Measurements from ENCODE around the gene MYO1E.
"Not testable (repeated sequence)": the region's sequence is repeated elsewhere in the genome, so short reads cannot be mapped to it uniquely, and the experiment has no call there.

Gene MYO1E

DNA sequence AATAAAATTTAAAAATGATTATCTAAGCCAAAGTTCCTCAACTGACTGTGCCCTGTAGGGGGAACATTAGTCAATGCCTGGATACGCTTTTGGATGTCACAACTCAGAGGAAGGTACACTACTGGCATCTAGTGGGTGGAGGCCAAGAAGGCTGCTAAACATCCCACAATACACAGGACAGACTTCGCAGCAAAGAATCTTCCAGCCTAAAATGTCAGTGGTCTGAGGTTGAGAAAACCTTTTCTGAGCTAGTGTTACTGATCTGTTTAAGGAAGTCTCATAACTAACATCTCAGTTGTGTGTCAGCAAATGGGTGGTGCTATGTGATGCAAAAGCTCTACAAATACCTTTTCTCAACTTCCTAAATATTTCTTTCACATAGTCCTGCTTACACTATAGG, 186.9 kb downstream of the MYO1E start:
- DNase-seq = no peak

DNA sequence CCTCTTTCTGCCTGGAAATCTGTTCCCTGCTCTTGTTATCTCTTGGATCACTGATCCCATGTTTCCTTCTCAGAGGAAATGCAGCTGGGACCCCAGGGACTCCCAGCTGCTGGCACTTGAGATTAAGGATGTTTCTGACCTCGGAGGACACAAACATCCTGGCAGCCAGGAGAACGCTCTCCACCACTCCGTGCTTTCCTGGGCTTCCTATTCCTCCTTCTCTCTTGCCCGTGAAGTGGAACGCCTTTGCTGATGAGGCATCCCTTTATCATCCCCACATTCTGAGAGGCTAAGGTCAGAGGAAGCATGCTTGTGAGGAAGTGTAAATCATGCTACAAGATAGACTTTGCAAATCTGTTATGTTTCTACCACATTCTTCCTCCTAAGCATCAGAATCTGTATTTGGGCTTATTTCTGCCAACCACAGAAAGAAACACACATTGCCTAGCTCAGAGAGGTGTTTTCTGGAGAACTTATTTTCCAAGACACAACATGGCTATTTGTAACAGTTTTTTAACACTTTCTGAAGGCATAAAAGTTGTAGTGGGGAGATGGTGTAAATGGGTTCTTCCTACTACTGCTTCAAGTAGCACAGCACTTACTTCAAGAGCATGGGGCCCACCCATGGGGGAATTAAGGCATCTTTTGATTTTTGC, 191.6 kb downstream of the MYO1E start:
- DNase-seq = no peak

DNA sequence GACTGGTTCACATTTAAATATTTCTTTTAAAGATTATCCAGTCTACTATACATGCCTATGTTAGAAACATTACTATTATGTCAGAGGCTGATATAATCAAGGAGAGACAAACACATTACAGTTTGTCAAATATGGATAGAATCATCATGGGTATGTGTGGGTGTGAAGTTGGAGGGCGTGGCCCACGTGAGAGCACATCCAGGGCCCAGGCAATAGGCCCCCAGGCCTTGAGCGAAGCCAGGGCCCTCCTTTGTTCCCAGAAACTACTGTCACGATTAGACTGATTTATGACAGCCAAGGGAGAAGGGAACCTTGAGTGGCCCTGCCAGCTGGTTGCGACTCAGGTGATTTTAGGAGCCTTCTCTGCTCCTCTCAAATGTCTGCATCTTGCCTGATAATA, 193.0 kb downstream of the MYO1E start:
- no peak for DNase-seq

DNA sequence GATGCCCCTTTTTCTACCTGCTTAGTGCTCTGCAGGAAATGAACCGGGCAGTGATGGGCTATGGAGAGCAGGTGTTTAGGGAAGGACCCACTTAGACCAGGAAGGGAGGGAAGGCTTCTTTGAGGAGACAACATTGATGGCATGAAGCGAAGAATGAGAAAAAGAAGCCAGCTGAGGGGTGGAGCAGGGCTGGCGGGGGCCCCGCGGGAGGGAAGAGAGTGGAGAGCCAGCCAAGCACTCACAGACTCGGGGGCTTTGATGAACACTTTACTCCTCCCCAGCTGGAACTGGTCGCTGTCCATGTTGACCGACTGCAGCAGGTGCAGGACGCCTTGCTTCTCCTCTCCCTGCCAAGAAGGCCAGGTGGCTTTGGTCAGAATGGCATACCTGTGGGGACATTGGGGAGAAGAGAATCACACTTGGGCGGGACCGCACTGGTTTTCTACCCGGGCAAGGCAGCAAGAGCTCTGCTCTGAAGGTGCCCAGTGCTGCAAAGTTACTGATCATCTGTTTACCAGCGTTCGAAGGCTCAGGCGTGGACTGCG, 194.4 kb downstream of the MYO1E start:
- no peak for DNase-seq

- no peak for DNase-seq
These were observed 195.4 kb downstream of the MYO1E start for GRCh38 chr15:59177317-59177660.

GRCh38 chr15:59176653-59177316, 195.9 kb downstream of the MYO1E start:
- no peak for DNase-seq

GRCh38 chr15:59174835-59175831, 197.5 kb downstream of the MYO1E start:
- peak; percentile 35 to 43 for DNase-seq

DNA sequence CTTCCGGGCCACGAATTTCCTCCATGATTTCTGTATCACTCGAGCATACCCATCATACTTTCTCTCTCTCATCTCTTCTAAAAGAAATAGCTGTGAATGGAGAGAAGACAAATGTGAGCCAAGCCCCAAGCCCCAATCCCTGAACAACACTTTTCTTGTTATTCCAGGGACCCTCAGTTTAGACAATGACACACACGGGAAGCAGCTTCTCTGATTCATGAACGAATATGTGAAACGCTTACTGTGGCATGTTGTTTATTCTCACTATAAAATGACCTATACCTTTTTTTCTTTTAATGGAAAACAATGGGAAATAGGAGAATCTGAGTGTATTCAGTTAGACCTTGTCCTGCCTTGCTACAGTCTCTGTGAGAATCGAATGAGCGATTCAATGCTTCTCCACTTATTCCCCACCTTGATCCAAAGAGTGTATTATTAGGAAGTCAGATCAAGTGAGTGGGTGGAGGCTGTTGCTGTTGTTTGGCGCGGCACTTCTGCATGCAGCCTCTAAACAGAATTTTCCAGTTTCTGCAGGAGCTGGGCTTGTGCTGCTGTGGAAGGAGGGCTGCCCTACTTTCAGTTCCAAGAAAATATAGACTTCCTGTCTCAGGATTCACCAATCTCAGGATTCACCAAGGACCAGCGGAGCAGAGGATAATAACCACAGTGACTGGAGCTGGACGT, 198.4 kb downstream of the MYO1E start:
- no peak for DNase-seq

DNA sequence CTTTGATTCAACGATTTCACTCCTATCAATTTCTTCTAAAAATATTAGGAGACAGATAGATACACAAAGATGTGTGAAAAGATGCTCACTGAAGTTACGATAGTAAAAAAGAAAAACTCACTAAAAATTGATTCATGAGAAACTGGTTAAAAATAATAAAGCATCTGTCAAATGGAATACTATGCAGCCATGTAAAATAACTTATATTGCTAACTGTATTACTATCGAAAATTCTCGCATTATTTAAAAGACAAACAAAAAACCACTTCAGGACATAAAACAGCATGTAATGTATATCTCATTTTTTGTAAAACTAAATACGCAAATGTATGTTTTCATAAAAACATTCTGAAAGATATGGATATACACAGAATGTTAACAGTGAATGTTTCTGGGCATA, 199.5 kb downstream of the MYO1E start:
- no peak for DNase-seq

DNA sequence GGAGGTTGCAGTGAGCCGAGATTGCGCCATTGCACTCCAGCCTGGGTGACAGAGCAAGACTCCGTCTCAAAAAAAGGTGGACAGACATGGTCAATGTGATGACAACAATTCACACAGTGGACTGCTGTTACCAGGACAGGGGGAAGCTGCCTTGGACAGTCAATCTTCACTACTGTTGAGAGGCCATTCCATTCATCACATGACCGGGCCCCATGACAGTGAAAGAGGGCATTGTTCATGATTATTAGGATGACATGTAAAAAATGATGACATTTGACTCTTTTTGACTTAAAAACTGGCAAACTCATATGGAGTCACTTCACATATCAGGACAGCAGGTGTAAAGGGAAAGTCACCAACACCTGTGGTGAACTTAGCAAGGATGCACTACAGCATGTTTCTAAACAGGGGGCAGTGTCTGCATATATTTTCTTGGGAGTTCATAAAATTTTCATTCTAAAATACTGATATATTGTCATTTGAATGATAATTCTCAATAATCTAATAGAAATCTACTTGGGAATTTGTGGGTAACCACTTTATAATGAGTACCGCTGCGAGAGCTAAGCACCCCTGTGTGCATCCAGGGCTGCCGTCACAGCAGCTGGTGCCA, 200.3 kb downstream of the MYO1E start:
- no peak for DNase-seq

- DNase-seq = no peak
These were observed 201.6 kb downstream of the MYO1E start for GRCh38 chr15:59171067-59171397.

DNA sequence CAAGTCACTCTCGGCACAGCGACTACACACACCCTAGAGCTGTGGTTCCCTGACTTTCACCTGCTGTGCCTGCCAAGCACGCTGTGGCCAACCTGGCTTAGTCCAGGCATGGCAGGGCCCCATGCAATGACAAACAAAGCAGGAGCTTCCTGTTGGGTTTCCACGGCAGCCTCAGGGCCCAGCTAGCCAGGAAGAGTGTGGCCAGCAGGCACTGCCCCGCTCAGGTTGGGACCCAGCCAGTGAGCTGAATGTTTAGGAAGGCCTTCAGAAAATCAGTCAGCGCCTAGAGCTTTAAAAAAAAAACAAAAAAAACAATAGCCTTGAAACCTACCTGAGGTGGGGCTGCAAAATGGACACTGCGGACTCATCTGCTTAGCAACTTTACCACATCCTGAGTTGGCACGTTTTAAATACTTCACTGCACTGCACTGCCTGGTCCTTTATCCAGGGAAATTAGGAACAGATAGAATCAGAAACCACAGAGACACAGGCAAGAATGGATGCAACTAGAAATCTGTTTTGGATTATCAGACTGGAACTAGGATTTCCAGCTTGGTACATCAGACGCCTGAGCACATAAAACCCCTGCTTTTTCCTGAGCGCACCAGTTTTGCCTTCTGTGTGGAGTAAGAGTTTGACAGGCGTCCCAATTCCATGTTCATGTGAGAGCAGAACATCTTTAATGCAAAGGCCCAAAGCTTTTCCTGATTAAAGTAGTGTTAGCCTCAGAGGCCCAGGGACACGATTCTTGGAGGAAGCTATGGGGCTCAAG, 202.2 kb downstream of the MYO1E start:
- no peak for DNase-seq

DNA sequence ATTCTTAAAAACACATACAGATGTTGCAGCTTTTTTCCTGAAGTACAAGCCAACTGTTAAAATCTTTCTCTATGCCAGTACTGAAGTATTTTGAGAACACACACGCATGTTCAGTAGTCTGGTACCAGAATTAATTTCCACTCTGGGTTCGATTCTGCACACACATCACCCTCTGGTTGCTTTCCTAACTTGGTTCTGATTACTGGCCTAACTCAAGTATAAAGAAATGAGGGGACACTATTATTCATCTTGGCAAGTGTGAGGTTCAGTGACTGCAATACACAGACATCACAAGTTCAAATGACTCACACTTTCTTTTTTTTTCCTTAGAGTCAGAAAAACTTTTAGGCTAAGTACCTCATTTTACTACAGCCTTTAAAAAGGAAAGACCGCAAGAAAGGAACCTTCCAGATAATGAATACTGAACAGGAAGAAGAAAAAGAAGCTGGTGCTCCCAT, 203.4 kb downstream of the MYO1E start:
- no peak for DNase-seq

- DNase-seq = no peak
These were observed 204.1 kb downstream of the MYO1E start for GRCh38 chr15:59168536-59168935.

DNA sequence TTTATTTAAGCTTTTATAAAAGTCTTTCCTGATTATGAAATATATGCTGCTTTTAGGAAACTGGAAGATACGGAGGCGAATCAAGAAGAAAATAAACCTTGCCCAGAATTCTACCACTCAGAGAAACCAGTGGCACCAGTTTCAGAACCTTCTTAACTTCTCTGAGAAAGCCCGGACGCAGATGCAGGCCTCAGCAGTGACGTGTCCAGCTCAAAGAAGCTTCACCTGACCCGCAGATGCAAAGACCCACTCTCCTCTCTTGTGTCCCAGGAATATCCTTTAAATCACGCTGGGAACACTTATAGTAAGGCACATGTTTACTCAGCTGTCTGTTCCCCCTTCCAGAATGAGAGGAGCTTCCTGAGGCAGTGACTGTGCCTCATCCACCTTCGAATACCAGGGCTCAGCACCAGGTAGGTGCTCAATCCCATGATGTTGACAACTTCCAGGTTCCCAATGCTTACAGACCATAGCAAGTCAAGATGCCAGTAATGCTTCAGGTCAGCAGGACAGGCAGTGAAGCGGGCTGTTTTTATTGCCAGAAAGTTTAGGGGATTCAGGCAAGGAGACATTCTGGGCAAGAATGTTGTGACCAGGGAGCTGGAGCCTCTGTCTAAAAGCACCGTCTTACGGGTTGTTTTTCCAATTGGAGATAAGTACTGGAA, 205.9 kb downstream of the MYO1E start:
- no peak for DNase-seq

- no peak for DNase-seq
These were observed 206.5 kb downstream of the MYO1E start for GRCh38 chr15:59166166-59166565.

GRCh38 chr15:59165726-59166125, 206.9 kb downstream of the MYO1E start:
- no peak for DNase-seq

- not testable (repeated sequence) for DNase-seq
These were observed 210.6 kb downstream of the MYO1E start for GRCh38 chr15:59162080-59162479.

GRCh38 chr15:59160880-59161593, 211.6 kb downstream of the MYO1E start:
- peak; percentile 17 to 19 for DNase-seq

GRCh38 chr15:59159210-59159609, 213.5 kb downstream of the MYO1E start:
- DNase-seq = no peak

Data from stimulated activated CD4-positive, alpha-beta T cell treated with anti-CD3 and anti-CD28 coated beads, Interleukin-2, amount 100 ng/mL, for 48 hours (primary cell).